Astrocyte of the spinal cord (primary cell): ENCODE data around the gene SF3A1.
A peak's percentile ranks its signal among the peaks of the same experiment; 100 is the strongest.

Source experiments
- DNase-seq: peaks from one replicate; pipeline ENCODE4 v3.0.0; 2011; ENCODE audit warnings: low read depth, low spot score
- H3K4me3 ChIP-seq: 2 replicates; pipeline ENCODE4 v1.5.1; 2011; ENCODE audit warnings: low read depth, mild to moderate bottlenecking, low read length, moderate library complexity
- CTCF ChIP-seq: IDR thresholded peaks from 2 replicates; pipeline ENCODE4 v1.5.1; 2012; ENCODE audit warnings: low read depth, mild to moderate bottlenecking, low read length, inconsistent platforms
- in situ Hi-C: cut with HindIII; loops from 2 replicates; pipeline ENCODE4 v1.10.0; 2017; ENCODE audit warnings: low sequenced_read_pairs

SF3A1 gene

GRCh38 chr22:30294066-30294465 is 62.6 kb downstream of the SF3A1 start:
- in situ Hi-C loops = no loop called here
- H3K4me3 ChIP-seq = no peak overlapping the region
- DNase-seq = no peak
- no peak for TF ChIP-seq CTCF

- no peak for TF ChIP-seq CTCF
- in situ Hi-C loops = no loop called here
These were observed 63.7 kb downstream of the SF3A1 start for GRCh38 chr22:30293026-30293425.

GRCh38 chr22:30292069-30292970 is 64.4 kb downstream of the SF3A1 start:
- in situ Hi-C loops = no loop called here
- DNase-seq = no peak
- TF ChIP-seq CTCF = no peak
- no peak overlapping the region for H3K4me3 ChIP-seq

More at GRCh38 chr22:30293026-30293425, 63.7 kb downstream of the SF3A1 start:
- H3K4me3 ChIP-seq = no peak overlapping the region
- DNase-seq = no peak

GRCh38 chr22:30291058-30291892 is 65.4 kb downstream of the SF3A1 start:
- TF ChIP-seq CTCF = no peak
- in situ Hi-C loops = no loop called here
- no peak overlapping the region for H3K4me3 ChIP-seq
- peak; percentile 70 for DNase-seq

GRCh38 chr22:30290342-30291057 is 66.2 kb downstream of the SF3A1 start:
- in situ Hi-C loops = no loop called here
- DNase-seq = peak; percentile 69
- no peak for TF ChIP-seq CTCF
- H3K4me3 ChIP-seq = no peak overlapping the region

GRCh38 chr22:30289980-30290313 is 66.7 kb downstream of the SF3A1 start:
- peak overlapping the region; percentile 24 for H3K4me3 ChIP-seq
- in situ Hi-C loops = no loop called here
- TF ChIP-seq CTCF = no peak
- no peak for DNase-seq
